ENCODE measurements around the gene PTGFRN. TPM values are rescaled to one million over a fixed set of nuclear protein-coding genes. Genes with fewer than 3 reads are reported as not detected.

The PTGFRN gene
- polyA plus RNA-seq, 6 donors from 2014 or later: not detected

DNA sequence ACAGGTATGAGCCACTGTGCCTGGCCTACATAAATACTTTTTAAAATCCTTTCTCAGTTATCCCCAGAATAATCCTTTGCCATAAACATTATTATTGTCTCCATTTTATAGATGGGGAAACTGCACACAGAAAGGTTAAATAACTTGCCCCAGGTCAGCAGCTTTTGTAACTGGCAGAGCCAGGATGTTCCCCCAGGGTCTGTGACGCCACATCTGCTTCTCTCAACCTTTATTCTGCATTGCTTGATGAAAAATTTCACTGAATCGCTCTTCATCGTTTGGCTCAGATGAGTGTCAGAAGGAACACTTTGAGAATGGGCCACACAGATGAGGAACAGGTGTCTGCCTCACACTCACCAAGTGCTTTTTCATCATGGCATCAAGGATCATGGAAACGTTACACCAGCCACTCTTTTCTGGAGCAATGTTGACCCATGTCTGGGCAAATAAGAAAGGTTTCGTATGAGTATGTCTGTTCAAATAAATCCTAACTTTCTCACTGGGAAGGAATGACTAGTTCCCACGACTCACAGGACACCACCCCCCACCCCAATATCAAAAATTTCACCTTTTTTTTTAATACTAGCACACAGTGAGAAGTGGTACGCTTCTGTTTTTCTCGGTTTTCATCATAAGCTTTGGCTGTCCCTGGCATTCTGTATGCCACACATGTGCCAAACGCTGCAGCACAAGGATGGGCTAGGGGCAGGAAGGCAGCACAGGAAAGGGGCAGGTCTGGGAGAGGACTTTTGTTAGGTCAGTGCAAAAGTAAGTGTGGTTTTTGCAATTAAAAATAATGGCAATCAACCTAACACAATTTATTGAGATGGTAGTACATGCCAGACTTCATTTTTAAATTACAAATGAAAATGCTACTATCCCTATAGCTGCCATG is 9.0 kb upstream of the PTGFRN start:
- H3K4me3 Mint-ChIP-seq: no peak overlapping the region
- H3K27ac Mint-ChIP-seq: no peak overlapping the region
- H3K4me1 Mint-ChIP-seq: no peaks in the 10 kb centered on the region
- ATAC-seq (ENCODE audit: low read depth in 2 of 2) (no peak), DNase-seq (no peak)
- no peaks in the 10 kb centered on the region for H3K36me3 Mint-ChIP-seq
- H3K27me3 Mint-ChIP-seq: peaks cover 11 to 24% (median 19%) of the 10 kb centered on the region in 3 donors
- peaks cover 0 to 17% (median 7%) of the 10 kb centered on the region in 7 donors for H3K9me3 Mint-ChIP-seq

DNA sequence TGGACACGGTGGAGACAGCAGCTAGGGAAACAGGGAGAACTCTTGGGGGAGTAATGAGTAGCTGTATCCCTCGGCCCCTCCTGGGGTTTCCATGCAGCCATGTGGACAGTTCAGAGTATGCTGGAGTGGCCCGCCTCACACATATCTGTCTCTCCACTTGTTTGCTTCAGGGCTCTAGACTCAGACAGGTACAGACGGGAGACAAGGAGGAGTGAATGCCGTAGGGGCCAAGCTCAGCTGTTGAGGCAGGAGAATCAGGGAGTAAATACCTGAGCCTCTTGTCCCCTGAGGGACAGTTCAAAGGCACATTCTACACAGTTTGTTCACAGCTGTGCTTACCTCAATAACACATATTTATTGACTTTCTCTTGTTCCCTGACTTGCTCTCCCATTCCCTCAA is 7.7 kb upstream of the PTGFRN start:
- peaks cover 0 to 14% (median 3%) of the 10 kb centered on the region in 7 donors for H3K9me3 Mint-ChIP-seq
- no peak overlapping the region for H3K27ac Mint-ChIP-seq
- H3K4me3 Mint-ChIP-seq: no peak overlapping the region
- DNase-seq: no peak
- no peaks in the 10 kb centered on the region for H3K36me3 Mint-ChIP-seq
- ATAC-seq (ENCODE audit: low read depth in 2 of 2): no peak
- H3K4me1 Mint-ChIP-seq: no peaks in the 10 kb centered on the region
- peaks cover 15 to 26% (median 22%) of the 10 kb centered on the region in 3 donors for H3K27me3 Mint-ChIP-seq

DNA sequence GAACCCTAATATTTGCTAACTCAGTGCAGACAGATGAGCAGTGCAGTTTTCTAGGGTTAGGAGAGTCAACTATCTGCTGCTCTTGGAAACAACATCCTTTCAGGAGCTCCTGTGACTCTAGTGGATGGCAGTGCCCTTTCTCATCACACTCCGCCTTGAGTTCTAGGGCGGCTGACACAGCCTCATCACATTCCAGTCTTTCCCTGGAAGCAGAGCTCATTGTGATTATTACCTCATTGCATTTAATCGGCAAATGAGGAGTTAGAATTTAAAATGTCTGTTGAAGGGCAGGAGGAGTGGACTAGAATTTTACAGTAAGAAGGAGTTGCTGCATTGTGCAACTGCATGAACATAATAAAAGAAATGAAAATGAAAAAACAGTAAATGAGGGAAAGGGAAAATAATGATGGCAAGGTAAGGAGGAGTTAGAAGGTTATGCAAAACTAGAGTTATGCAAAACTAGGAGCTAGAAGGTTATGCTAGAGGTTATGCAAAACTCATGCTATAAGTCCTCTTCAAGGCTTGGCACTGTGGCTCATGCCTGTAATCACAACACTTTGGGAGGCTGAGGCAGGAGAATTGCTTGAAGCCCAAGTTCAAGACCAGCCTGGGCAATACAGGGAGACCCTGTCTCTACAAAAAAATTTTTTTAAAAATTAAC is 6.9 kb upstream of the PTGFRN start:
- Mint-ChIP-seq H3K27ac (no peak overlapping the region), H3K36me3 (no peaks in the 10 kb centered on the region), H3K4me1 (no peaks in the 10 kb centered on the region), H3K4me3 (no peak overlapping the region), H3K9me3 (peaks cover 0 to 14% (median 3%) of the 10 kb centered on the region in 7 donors), H3K27me3 (peaks cover 22 to 34% (median 28%) of the 10 kb centered on the region in 3 donors)
- DNase-seq (no peak), ATAC-seq (ENCODE audit: low read depth in 2 of 2) (no peak)

DNA sequence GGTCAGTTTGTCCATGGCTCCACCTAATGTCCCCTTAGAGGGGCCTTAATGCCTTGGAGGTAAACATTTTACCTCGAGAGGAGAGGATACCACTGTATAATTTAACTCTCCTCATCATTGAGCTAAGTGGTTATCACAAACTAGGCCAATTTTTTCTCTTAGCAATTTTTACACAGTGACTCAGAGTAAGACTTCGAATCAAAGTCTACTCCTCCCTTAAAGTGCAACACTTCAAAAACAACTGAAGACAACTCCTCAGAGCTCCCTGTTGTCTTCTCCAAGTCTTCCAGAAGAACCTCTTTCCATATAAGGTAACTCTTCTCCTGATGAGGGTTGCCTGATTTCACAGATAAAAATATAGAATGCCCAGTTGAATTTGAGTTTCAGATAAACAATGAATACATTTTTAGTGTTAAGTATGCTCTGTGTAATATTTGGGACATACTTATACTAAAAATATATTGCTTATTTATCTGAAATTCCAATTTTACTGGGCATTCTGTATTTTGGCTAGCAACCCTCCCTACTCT is 4.9 kb upstream of the PTGFRN start:
- peaks cover 0 to 4% (median 0%) of the 10 kb centered on the region in 7 donors for H3K9me3 Mint-ChIP-seq
- H3K27ac Mint-ChIP-seq: no peak overlapping the region
- H3K36me3 Mint-ChIP-seq: no peaks in the 10 kb centered on the region
- no peak for ATAC-seq (ENCODE audit: low read depth in 2 of 2)
- no peak for DNase-seq
- H3K4me3 Mint-ChIP-seq: no peak overlapping the region
- H3K4me1 Mint-ChIP-seq: peaks cover 4 to 6% (median 6%) of the 10 kb centered on the region in 3 donors
- peaks cover 25 to 50% (median 41%) of the 10 kb centered on the region in 3 donors for H3K27me3 Mint-ChIP-seq

DNA sequence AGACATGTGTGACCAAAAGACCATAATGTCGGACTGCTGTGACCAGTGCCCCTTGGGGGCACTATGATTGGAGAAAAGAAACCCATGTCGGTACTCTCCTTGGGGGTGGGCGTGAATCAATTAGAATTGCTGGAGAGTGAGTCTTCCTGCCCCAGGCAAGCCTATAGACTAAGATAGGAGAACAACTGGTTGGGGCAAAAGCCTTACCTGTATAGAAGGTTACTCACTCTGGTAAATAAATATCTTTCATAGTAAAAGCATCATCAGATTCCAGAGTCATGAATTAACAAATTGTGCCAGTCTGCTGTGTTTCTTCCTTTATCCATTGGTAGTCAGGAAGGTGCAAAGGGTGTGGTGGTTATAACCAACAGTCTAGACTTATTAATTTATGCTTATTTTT is 2.9 kb upstream of the PTGFRN start:
- Mint-ChIP-seq H3K9me3 (no peaks in the 10 kb centered on the region), H3K36me3 (no peaks in the 10 kb centered on the region), H3K4me1 (peaks cover 4 to 6% (median 6%) of the 10 kb centered on the region in 3 donors), H3K4me3 (no peak overlapping the region), H3K27me3 (peaks cover 21 to 46% (median 38%) of the 10 kb centered on the region in 3 donors), H3K27ac (no peak overlapping the region)
- no peak for ATAC-seq (ENCODE audit: low read depth in 2 of 2)
- DNase-seq: no peak

DNA sequence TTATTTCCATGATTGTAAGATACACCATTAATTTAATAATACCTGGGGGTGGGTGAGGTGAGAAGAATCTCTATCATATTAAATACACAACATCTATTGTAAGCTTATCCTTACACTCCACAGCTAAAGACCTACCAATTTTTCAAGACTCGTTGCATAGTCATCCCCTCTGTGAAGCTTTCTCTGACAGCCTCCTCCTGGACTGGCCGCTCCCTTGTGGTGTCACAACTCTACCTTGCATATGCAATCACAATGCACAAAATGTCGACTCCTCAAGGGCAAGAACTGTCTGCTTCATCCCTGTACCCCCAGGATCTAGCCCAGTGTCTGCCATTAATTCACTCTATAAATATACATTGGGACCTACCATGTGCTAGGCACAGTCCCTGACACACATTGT is 2.4 kb upstream of the PTGFRN start:
- ATAC-seq (ENCODE audit: low read depth in 2 of 2): no peak
- DNase-seq: no peak
- Mint-ChIP-seq H3K27me3 (peaks cover 21 to 41% (median 32%) of the 10 kb centered on the region in 3 donors), H3K4me3 (no peak overlapping the region), H3K4me1 (peaks cover 4 to 6% (median 6%) of the 10 kb centered on the region in 3 donors), H3K36me3 (no peaks in the 10 kb centered on the region), H3K27ac (no peak overlapping the region), H3K9me3 (no peaks in the 10 kb centered on the region)

DNA sequence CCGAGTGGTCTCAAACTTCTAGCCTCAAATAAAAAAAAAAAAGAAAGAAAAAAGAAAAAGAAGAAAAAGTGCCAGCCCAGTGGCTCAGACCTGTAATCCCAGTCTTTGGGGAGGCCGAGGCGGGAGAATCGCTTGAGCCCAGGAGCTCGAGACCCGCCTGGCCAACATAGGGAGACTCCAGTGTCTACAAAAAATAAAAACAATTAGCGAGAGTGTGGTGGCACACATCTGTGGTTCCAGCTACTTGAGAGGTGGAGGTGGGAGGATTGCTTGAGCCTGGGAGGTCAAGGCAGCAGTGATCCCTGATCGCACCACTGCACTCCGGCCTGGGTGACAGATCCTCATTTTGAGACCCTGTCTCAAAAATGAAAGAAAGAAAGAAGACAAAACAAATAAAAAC is 1.4 kb upstream of the PTGFRN start:
- ATAC-seq (ENCODE audit: low read depth in 2 of 2) (no peak), DNase-seq (no peak)
- H3K4me3 Mint-ChIP-seq: no peak overlapping the region
- H3K9me3 Mint-ChIP-seq: no peaks in the 10 kb centered on the region
- H3K27me3 Mint-ChIP-seq: peaks cover 21 to 32% (median 28%) of the 10 kb centered on the region in 3 donors
- H3K27ac Mint-ChIP-seq: no peak overlapping the region
- no peaks in the 10 kb centered on the region for H3K36me3 Mint-ChIP-seq
- peaks cover 4 to 6% (median 6%) of the 10 kb centered on the region in 3 donors for H3K4me1 Mint-ChIP-seq

DNA sequence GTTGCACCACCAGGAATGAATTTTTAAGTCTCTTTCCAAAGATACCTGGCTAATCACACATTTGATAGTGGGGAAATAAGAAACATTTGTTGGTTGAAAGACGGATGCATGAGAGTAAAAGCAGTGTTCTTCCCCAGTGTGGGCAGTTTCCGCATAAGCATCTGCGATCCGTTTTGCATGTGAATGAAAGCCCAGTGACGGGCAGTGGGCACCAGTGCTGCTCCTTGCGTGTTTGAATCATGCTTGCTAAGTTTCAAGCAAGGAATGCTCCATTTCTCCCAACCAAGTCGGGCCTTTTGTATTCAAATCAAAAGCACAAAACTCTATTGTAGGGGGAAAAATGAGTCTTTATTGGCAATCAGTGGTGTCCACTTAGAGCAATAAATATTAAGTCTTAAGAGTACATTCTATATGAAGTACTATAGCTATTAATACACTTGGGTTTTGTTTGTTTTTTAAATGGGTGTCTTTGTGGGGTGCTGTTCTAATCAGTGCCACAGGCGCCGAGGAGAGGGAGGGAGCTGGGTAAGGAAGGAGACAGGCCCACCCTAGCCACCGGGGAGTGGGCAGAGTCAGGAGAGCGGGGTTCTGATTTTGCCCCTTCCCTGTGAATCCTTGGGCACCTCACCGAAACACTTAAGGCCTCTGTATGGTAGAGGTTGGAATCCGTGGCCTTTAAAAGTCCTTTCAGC is 750 bp upstream of the PTGFRN start:
- peak overlapping the region in 7 of 8 donors; percentile 55 to 84 (median 69) for H3K4me3 Mint-ChIP-seq
- peaks cover 21 to 31% (median 28%) of the 10 kb centered on the region in 3 donors for H3K27me3 Mint-ChIP-seq
- H3K36me3 Mint-ChIP-seq: no peaks in the 10 kb centered on the region
- H3K9me3 Mint-ChIP-seq: no peaks in the 10 kb centered on the region
- DNase-seq (no peak), ATAC-seq (ENCODE audit: low read depth in 2 of 2) (no peak)
- H3K4me1 Mint-ChIP-seq: peaks cover 4 to 6% (median 6%) of the 10 kb centered on the region in 3 donors
- peak overlapping the region in 1 of 6 donors; percentile 66 for H3K27ac Mint-ChIP-seq

DNA sequence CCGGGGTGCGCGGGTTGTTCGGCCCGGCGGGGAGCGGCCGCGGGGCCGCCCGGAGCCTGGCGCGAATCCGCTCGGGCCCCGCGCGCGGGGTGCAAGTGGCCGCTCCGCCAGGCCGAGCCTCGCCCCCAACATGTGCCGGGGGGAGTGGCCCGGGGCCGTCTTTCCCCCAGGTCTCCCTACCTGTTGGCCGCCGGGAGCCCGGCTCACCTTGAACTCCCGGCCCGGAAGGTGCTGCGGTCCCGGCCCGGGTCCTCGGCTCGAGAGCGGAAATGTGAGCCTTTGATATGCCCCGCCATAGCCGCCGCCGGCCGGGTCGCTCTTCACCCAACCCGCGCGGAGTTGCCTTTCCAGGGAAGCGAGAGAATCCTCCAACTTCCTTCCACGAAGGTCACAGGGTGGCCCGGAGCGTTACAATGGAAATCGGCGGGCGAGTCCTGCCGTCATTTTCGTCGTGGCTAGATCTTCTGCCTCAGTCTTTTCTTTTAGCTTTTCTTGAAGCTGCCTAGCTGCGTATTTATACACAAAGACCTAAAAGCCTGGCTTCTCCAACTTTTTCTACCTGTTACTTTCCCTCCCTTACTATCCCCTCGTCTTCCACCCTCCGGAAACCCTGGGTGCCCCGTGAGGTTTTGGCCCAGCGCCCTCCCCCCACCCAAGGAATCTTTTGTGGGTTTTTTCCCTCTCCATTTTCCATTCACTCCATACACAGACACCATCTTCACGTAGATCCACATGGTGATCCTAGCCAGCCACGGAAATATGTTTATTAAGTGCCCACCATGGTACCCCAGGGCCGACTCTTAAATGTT is 867 bp downstream of the PTGFRN start:
- Mint-ChIP-seq H3K4me1 (peaks cover 4 to 6% (median 6%) of the 10 kb centered on the region in 3 donors), H3K27ac (no peak overlapping the region), H3K9me3 (no peaks in the 10 kb centered on the region), H3K4me3 (peak overlapping the region in 1 of 8 donors; percentile 12), H3K27me3 (peaks cover 27 to 31% (median 28%) of the 10 kb centered on the region in 3 donors), H3K36me3 (no peaks in the 10 kb centered on the region)
- ATAC-seq (ENCODE audit: low read depth in 2 of 2): no peak
- DNase-seq: no peak

DNA sequence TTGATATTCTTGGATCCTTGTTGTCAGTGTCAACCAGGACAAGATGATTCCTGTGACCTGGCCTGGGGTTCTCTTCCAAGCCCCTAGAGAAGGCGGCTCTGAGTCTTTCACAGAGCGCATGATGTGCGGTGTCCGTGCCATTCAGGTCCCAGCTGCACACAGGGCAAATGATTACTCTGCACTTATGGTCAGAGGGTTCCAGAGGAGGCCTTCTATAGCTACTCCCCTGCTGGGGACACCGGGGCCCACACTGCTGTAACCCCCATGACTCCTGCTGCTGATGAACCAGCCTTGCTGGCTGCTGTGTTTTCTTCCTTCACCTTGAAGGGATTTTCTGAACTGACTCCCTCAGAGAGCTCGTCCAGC is 1.5 kb downstream of the PTGFRN start:
- DNase-seq (no peak), ATAC-seq (ENCODE audit: low read depth in 2 of 2) (no peak)
- Mint-ChIP-seq H3K27ac (no peak overlapping the region), H3K36me3 (no peaks in the 10 kb centered on the region), H3K4me1 (peaks cover 4 to 6% (median 6%) of the 10 kb centered on the region in 3 donors), H3K27me3 (peaks cover 24 to 31% (median 27%) of the 10 kb centered on the region in 3 donors), H3K4me3 (no peak overlapping the region), H3K9me3 (no peaks in the 10 kb centered on the region)

DNA sequence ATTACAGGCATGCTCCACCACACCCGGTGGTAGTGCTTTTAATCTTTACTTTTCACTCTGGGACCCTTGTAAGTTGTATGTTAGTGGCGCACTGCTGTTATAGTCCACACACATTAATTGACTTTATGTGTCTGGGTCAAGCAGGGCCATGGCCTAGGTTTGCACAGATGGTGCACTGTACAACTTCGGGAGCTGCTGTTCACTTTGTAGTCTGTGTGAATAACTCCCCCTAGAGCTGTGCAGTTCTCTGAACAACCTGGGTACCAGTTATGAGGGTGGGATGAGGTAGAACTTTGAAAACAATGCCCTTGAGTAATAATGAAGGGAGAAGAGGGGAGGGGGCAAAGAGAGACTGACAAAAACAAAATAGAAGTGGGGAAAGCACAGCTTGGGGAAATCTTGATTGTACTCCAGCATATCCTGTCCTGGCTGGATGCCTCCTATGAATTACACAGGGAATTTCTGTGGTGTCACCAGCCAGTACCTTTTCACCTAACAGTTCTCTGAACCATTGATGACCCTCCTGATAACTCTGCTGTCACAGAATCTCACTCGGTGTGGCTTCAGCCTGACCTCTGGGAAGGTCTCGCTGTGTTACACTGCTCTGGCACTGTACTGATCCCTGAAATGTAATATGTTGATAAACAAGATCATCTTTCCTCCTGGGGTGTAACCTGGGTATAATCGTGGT is 2.2 kb downstream of the PTGFRN start:
- no peaks in the 10 kb centered on the region for H3K9me3 Mint-ChIP-seq
- no peak for ATAC-seq (ENCODE audit: low read depth in 2 of 2)

DNA sequence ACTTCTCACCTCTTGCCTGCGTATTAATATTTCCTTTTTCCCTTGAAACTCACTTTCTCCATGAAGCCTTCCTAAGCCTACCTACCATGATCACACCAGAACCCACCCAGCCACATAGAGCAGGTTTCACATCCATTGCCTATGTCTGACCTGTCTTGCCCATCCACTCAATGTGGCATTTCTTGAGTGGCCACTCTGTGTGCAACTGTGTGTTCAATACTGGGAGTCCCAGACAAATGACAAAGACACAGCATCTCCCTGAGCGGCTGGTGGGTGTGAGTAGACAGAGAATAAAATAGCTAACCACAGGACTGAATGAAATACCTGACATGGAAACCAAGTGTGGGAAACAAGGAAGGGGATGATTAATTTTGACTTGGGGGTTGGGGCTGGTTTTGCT is 3.1 kb downstream of the PTGFRN start:
- no peak for DNase-seq
- no peak overlapping the region for H3K27ac Mint-ChIP-seq
- H3K36me3 Mint-ChIP-seq: no peaks in the 10 kb centered on the region
- peaks cover 4 to 6% (median 6%) of the 10 kb centered on the region in 3 donors for H3K4me1 Mint-ChIP-seq
- no peak for ATAC-seq (ENCODE audit: low read depth in 2 of 2)
- H3K9me3 Mint-ChIP-seq: no peaks in the 10 kb centered on the region
- H3K27me3 Mint-ChIP-seq: peaks cover 16 to 18% (median 16%) of the 10 kb centered on the region in 3 donors
- no peak overlapping the region for H3K4me3 Mint-ChIP-seq

More for the DNA sequence above, 2.2 kb downstream of the PTGFRN start:
- Mint-ChIP-seq H3K4me3 (no peak overlapping the region), H3K27me3 (peaks cover 22 to 25% (median 24%) of the 10 kb centered on the region in 3 donors), H3K36me3 (no peaks in the 10 kb centered on the region), H3K4me1 (peaks cover 4 to 6% (median 6%) of the 10 kb centered on the region in 3 donors), H3K27ac (no peak overlapping the region)
- DNase-seq: no peak
